Neuron (in vitro differentiated cells): Measurements from ENCODE around the gene RBM14.
A peak's percentile ranks its signal among the peaks of the same experiment; 100 is the strongest.

ENCODE experiments used
- H2AFZ ChIP-seq: one replicate; pipeline ENCODE4 v1.6.1; 2013; ENCODE audit warnings: low read depth, mild to moderate bottlenecking, inconsistent platforms, low read length, moderate library complexity
- H3K27me3 ChIP-seq: one replicate; pipeline ENCODE4 v1.6.1; 2013; ENCODE audit warnings: low read length; ENCODE audit not compliant: insufficient read depth
- H3K36me3 ChIP-seq: one replicate; pipeline ENCODE4 v1.6.1; 2013; ENCODE audit warnings: low read length; ENCODE audit not compliant: insufficient read depth
- H3K4me1 ChIP-seq: one replicate; pipeline ENCODE4 v1.6.1; 2013; ENCODE audit warnings: low read length; ENCODE audit not compliant: insufficient read depth
- H3K4me3 ChIP-seq: 2 replicates; pipeline ENCODE4 v1.5.1; 2013; ENCODE audit warnings: mild to moderate bottlenecking, low read length, moderate library complexity
- H3K9me3 ChIP-seq: one replicate; pipeline ENCODE4 v1.6.1; 2013; ENCODE audit warnings: low read length

Gene RBM14

DNA sequence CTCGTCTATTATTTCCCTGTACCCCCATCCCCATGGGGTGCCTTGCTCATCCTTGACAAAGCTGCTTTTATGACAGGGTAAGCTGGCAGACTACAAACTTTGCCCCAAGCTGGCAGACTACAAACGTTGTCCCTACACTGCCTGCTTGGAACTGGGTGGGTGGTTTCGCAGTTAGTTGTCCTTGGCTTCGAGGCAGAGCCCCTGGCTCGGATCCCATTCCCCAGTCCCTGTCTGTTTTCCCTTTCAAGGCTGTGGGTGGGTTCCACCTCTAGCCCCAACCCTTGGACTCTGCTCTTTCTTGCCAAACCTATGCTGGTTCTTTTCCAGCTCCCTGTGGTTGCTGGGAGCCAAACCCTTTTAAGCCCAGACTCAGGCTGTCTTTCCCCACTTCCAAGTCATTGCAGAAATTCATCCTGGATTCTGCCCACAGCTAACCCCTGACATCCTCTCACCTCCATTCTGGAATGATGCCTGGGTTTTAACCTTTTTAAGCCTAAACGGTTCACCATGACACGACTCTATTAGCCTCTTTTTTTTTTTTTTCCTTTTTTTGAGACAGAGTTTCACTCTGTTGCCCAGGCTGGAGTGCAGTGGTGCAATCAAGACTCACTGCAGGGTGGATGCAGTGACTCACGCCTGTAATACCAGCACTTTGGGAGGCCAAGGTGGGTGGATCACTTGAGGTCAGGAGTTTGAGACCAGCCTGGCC, 9.2 kb upstream of the RBM14 start:
- Histone ChIP-seq H2AFZ (no peak overlapping the region), H3K27me3 (no peaks in the 10 kb centered on the region), H3K4me1 (no peaks in the 10 kb centered on the region), H3K9me3 (no peaks in the 10 kb centered on the region), H3K36me3 (peaks cover 42% of the 10 kb centered on the region), H3K4me3 (no peak overlapping the region)

DNA sequence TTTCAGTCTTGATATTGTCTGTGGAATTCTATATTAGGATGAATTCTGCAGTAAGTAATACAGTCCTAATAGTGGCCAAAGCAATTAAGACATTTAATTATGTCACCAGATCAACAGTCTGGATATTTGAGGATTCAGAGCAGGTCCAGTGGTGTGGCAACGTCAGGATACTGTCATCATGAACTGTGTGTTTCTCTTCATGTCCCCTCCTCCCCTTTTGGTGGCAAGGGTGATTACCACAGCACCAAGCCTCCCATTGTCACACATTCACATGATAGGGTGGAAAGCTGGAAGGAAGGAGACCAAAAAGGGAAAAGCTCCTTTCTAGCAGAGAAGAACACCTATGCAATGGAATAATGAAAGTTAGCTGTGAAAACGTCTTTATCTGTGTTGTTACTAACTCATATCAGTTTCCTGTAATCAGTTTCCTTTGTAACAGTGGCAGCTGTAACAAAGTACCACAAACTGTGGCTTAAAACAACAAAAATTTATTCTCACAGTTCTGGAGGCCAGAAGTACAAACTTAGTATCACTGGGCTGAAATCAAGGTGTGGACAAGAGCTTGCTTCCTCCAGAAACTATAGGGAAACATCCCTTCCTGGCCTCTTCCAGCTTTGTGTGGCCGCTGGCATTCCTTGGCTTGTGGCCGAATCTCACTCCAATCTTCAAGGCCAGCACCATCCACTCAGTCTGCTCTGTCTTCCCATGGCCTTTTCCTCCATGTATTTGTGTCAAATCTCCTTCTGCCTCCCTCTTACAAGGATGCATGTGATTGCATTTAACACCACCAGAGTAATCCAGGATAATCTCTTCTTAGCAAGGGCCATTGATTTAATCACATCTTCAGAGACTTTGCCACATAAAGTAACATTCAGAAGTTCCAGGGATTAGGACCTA, 6.5 kb upstream of the RBM14 start:
- no peak overlapping the region for H3K4me3 ChIP-seq
- H3K9me3 ChIP-seq: no peaks in the 10 kb centered on the region
- H3K4me1 ChIP-seq: no peaks in the 10 kb centered on the region
- peaks cover 22% of the 10 kb centered on the region for H3K36me3 ChIP-seq
- no peak overlapping the region for H2AFZ ChIP-seq
- H3K27me3 ChIP-seq: no peaks in the 10 kb centered on the region

DNA sequence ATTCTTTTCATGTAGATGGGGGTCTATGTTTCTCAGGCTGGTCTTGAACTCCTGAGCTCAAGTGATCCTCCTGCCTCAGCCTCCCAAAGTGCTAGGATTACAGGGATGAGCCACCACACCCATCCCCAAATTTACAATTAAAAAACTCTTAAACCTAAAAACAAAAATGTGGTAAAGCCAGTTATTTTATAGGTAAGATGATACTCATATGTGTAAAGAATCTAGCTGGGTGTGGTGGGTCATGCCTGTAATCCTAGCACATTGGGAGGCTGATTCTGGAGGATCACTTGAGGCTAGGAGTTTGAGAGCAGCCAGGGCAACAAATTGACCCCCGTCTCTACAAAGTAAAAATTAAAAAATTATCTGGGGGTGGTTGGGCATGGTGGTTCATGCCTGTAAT, 4.0 kb upstream of the RBM14 start:
- peaks cover 2% of the 10 kb centered on the region for H3K4me1 ChIP-seq
- H3K27me3 ChIP-seq: no peaks in the 10 kb centered on the region
- H2AFZ ChIP-seq: no peak overlapping the region
- H3K36me3 ChIP-seq: no peaks in the 10 kb centered on the region
- H3K4me3 ChIP-seq: no peak overlapping the region
- H3K9me3 ChIP-seq: no peaks in the 10 kb centered on the region

GRCh38 chr11:66614073-66614472, 2.4 kb upstream of the RBM14 start:
- Histone ChIP-seq H3K4me1 (peaks cover 19% of the 10 kb centered on the region), H3K27me3 (no peaks in the 10 kb centered on the region), H2AFZ (no peak overlapping the region), H3K4me3 (no peak overlapping the region), H3K9me3 (no peaks in the 10 kb centered on the region), H3K36me3 (peaks cover 14% of the 10 kb centered on the region)

DNA sequence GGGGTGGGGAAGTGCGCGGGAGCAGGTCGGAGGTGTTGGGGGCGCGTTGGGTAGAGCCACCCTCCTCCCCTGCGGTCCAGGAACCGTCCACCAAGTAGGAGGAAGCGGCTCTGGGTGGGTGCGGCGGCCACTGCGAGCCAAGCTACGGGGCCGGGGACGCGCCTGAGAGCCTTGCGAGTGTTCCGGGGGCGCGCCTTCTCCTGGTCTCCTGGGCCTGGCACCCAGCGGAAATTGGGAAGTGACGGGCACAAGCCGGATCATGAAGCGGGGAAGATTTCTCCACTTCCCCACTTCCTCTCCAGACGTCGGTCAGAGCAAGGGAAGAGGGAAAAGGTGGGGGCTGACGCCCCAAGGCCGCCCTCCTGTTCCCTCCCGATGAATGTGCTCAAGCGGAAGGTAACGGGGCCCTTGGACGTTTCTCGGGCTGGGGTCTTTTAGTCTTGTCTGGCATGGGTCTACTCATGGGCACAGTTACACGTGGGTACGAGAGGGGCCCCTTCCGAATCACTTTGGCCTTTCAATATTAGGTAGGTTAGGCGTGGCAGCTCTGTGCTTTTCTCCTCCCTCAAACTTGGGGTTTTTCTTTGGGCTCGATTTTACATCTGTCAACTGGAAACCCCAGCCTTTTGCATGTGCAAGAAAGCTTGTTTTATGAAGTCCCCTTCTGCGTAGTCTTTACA, 865 bp downstream of the RBM14 start:
- no peaks in the 10 kb centered on the region for H3K9me3 ChIP-seq
- no peak overlapping the region for H2AFZ ChIP-seq
- peak overlapping the region; percentile 81 for H3K4me3 ChIP-seq
- peaks cover 21% of the 10 kb centered on the region for H3K4me1 ChIP-seq
- H3K36me3 ChIP-seq: peaks cover 34% of the 10 kb centered on the region
- H3K27me3 ChIP-seq: no peaks in the 10 kb centered on the region

DNA sequence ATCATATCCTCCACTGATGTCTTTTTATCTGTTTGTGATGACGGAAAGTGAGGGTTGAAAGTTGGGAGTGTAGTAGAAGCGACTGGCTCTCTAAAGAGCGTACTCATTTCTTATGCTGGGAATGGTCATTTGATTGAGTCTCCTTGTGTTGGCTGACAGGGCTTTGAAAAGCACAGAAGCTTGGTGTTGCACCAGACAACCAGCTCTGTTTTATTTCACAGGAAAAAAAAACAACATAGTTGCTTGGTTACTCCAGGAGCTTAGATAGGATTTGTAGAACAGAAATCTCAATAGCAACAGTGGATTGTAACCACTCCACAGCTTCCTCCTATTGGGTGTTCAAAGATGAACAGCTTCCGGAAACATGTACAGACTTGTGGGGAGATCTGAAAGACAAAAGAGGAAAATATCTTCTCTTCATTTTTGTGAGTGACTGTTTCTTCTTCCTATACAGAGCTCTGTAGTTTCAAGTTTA, 2.7 kb downstream of the RBM14 start:
- Histone ChIP-seq H3K4me1 (peaks cover 21% of the 10 kb centered on the region), H2AFZ (no peak overlapping the region), H3K36me3 (peaks cover 52% of the 10 kb centered on the region), H3K4me3 (peak overlapping the region; percentile 81), H3K27me3 (no peaks in the 10 kb centered on the region), H3K9me3 (no peaks in the 10 kb centered on the region)

DNA sequence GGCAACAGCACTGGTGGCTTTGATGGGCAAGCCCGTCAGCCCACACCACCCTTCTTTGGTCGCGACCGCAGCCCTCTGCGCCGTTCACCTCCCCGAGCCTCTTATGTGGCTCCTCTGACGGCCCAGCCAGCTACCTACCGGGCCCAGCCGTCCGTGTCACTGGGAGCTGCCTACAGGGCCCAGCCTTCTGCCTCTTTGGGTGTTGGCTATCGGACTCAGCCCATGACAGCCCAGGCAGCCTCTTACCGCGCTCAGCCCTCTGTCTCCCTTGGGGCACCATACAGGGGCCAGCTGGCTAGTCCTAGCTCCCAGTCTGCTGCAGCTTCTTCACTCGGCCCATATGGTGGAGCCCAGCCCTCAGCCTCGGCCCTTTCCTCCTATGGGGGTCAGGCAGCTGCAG, 8.0 kb downstream of the RBM14 start:
- no peak overlapping the region for H3K4me3 ChIP-seq
- H3K36me3 ChIP-seq: peaks cover 89% of the 10 kb centered on the region
- H3K9me3 ChIP-seq: no peaks in the 10 kb centered on the region
- H3K27me3 ChIP-seq: no peaks in the 10 kb centered on the region
- no peak overlapping the region for H2AFZ ChIP-seq
- H3K4me1 ChIP-seq: no peaks in the 10 kb centered on the region

- no peaks in the 10 kb centered on the region for H3K9me3 ChIP-seq
- H3K4me1 ChIP-seq: no peaks in the 10 kb centered on the region
- no peak overlapping the region for H2AFZ ChIP-seq
- no peak overlapping the region for H3K4me3 ChIP-seq
- H3K36me3 ChIP-seq: peaks cover 93% of the 10 kb centered on the region
- H3K27me3 ChIP-seq: no peaks in the 10 kb centered on the region
Observed at GRCh38 chr11:66625041-66625751, 8.8 kb downstream of the RBM14 start.

DNA sequence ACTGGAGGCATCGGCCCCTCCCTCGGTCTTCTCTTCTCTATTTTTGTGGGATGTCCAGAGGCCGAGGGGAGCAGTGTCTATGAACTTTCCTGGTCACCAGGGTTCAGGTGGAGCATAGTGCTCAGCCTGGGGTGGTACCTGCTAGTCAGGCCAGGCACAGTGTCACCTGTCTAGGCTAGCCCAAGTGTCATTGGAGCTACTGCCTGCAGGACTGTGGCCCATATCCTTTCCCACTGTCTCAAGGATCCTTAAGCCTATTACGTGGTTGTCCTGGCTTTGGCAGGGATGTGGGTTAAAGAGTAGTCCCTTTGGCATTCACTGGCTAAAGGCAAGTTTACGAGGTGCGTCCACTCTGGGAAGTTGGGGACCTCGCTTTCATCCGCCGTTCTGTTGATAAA, 9.3 kb downstream of the RBM14 start:
- no peaks in the 10 kb centered on the region for H3K4me1 ChIP-seq
- peaks cover 95% of the 10 kb centered on the region for H3K36me3 ChIP-seq
- no peaks in the 10 kb centered on the region for H3K9me3 ChIP-seq
- H3K27me3 ChIP-seq: no peaks in the 10 kb centered on the region
- no peak overlapping the region for H3K4me3 ChIP-seq
- H2AFZ ChIP-seq: no peak overlapping the region

DNA sequence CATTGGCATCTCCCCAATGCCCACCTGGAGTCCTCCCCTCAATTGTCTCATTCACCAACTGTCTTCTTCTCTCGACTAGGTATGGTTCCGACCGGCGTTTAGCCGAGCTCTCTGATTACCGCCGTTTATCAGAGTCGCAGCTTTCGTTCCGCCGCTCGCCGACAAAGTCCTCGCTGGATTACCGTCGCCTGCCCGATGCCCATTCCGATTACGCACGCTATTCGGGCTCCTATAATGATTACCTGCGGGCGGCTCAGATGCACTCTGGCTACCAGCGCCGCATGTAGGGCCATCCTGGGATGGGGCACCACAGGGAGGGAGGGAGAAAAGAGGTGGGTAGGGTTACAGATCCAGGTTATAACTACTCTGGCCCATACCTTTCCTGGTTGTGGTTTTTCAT, 10.0 kb downstream of the RBM14 start:
- Histone ChIP-seq H3K27me3 (no peaks in the 10 kb centered on the region), H2AFZ (no peak overlapping the region), H3K4me3 (no peak overlapping the region), H3K36me3 (peaks cover 91% of the 10 kb centered on the region), H3K4me1 (no peaks in the 10 kb centered on the region), H3K9me3 (no peaks in the 10 kb centered on the region)

GRCh38 chr11:66626926-66627325, 10.5 kb downstream of the RBM14 start:
- H3K36me3 ChIP-seq: peaks cover 86% of the 10 kb centered on the region
- H3K9me3 ChIP-seq: no peaks in the 10 kb centered on the region
- H2AFZ ChIP-seq: no peak overlapping the region
- H3K4me3 ChIP-seq: no peak overlapping the region
- no peaks in the 10 kb centered on the region for H3K27me3 ChIP-seq
- H3K4me1 ChIP-seq: no peaks in the 10 kb centered on the region

- Histone ChIP-seq H3K27me3 (no peaks in the 10 kb centered on the region), H3K4me1 (no peaks in the 10 kb centered on the region), H3K4me3 (no peak overlapping the region), H3K36me3 (peaks cover 84% of the 10 kb centered on the region), H3K9me3 (no peaks in the 10 kb centered on the region), H2AFZ (no peak overlapping the region)
Observed at GRCh38 chr11:66628061-66628603, 11.7 kb downstream of the RBM14 start.
